NCI-H524 treated with DMSO at 0.1 percent for 48 hours (cell line): ENCODE data around the gene RSRC2.
A peak's percentile ranks its signal among the peaks of the same experiment; 100 is the strongest.
"Not testable (repeated sequence)": the region's sequence is repeated elsewhere in the genome, so short reads cannot be mapped to it uniquely, and the experiment has no call there.

Experiments
- DNase-seq: peaks from one replicate; lab custom pipeline; 2025; lab: John Stamatoyannopoulos, UW

RSRC2 gene, protein sequence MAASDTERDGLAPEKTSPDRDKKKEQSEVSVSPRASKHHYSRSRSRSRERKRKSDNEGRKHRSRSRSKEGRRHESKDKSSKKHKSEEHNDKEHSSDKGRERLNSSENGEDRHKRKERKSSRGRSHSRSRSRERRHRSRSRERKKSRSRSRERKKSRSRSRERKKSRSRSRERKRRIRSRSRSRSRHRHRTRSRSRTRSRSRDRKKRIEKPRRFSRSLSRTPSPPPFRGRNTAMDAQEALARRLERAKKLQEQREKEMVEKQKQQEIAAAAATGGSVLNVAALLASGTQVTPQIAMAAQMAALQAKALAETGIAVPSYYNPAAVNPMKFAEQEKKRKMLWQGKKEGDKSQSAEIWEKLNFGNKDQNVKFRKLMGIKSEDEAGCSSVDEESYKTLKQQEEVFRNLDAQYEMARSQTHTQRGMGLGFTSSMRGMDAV

GRCh38 chr12:122526683-122527477 is at the start of gene RSRC2, which contains the start of gene KNTC1:
Gene RSRC2, minus strand, starts transcription at chr12:122526936. Its CDS starts 83 bp downstream, at chr12:122526853.
Gene KNTC1, plus strand, starts transcription at chr12:122527249. Its CDS starts 2,815 bp downstream, at chr12:122530064.
- DNase-seq, result peak; percentile 97

GRCh38 chr12:122571821-122572220 is 45.1 kb upstream of the RSRC2 start:
- no peak for DNase-seq

DNA sequence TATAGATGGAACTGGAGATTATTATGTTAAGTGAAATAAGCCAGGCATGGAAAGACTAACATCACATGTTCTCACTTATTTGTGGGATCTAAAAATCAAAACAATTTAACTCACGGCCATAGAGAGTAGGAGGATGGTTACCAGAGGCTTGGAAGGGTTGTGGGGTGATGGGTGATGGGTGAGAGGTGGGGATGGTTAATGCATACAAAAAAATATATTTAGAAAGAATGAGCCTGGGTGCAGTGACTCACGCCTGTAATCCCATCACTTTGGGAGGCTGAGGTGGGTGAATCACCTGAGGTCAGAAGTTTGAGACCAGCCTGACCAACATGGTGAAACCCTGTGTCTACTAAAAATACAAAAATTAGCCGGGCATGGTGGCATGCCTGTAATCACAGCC is 43.3 kb upstream of the RSRC2 start:
- not testable (repeated sequence) for DNase-seq

DNA sequence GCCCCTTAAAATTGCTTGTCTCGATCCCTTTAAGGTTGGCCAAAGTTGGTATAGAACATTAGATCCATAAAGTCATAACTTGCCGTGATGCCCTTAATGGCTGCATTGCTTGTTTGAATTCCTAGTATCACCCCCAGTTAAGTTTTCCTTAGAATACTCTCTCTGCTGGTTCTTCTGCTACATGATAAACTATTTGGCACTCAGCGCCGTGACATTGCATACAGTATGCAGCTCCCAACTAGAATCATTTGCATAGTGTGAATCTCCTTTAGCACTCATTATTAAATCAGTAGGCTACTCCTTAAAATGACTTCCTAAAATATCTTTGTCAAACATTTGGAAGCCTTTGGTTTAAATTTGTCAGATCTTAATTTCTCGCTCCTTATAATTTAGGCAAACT is 42.6 kb upstream of the RSRC2 start:
- DNase-seq, result no peak

DNA sequence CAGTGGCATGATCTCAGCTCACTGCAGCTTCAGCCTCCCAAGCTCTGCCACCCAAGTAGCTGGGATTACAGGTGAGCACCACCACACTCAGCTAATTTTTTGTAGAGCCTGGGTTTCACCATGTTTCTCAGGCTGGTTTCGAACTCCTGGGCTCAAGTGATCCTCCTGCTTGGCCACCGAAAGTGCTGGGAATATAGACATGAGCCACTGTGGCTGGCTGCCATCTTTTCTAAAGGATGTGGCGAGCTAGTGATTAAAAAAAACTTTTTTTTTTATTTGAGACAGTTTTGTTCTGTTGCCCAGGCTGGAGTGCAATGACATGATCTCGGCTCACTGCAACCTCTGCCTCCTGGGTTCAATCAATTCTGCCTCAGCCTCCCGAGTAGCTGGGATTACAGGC is 40.1 kb upstream of the RSRC2 start:
- not testable (repeated sequence) for DNase-seq

GRCh38 chr12:122563361-122563760 is 36.6 kb upstream of the RSRC2 start:
- no peak for DNase-seq

DNA sequence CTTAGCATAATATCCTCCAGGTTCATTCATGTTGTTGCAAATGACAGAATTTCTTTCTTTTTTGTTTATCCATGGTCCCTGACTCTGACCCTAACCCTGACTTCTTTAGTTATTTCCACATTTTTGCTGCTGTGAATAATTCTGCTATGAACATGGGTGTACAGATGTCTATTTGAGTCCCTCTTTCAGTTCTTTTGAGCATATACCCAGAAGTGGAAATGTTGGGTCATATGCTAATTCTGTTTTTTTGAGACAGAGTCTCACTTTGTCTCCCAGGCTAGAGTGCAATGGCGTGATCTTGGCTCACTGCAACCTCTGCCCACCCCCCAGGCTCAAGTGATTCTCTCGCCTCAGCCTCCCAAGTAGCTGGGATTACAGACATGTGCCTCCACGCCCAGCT is 33.4 kb upstream of the RSRC2 start:
- no peak for DNase-seq

DNA sequence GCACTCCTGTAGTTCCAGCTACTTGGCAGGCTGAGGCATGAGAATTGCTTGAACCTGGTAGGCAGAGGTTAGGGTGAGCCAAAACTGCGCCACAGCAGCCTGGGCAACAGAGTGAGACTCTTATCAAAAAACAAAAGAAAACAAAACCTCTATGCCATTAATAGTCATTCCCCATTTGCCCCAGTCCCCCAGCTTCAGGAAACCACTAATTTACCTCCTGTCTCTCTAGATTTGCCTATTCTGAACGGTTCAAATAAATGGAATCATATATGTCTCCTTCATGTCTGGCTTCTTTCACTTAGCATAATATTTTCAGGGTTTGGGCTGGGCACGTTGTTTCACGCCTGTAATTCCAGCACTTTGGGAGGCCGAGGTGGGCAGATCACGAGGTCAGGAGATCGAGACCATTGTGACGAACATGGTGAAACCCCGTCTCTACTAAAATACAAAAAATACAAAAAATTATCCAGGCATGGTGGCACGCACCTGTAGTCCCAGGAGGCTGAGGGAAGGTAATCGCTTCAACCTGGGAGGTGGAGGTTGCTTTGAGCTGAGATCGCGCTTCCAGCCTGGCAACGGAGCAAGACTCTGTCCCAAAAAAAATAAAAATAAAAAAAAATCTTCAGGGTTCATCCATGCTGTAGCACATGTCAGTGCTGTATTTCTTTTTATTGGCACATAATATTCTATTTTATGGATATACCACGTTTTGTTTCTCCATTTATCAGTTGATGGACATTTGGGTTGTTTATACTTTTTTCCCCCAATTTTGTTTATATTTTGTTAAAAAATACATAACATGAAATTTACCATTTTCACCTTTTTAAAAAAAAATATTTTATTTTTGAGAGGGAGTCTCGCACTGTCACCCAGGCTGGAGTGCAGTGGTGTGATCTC is 32.3 kb upstream of the RSRC2 start:
- no peak for DNase-seq

DNA sequence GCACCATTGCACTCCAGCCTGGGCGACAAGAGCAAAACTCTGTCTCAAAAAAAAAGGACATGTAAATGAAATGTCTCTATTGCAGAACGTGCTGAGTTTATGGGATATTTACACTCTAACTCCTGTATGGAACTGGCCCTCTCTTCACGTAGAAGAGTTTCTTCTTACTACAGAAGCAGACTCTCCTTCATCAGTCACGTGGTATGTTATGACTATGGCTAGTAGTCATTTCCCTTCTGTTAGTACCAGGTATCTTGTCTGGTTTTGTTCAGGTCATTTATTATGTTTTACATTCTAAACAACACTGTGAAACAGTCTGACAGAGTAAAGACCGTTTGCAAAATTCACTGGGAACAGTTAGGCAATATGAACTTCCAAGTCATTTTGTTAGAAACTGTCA is 20.6 kb upstream of the RSRC2 start:
- DNase-seq, result no peak

DNA sequence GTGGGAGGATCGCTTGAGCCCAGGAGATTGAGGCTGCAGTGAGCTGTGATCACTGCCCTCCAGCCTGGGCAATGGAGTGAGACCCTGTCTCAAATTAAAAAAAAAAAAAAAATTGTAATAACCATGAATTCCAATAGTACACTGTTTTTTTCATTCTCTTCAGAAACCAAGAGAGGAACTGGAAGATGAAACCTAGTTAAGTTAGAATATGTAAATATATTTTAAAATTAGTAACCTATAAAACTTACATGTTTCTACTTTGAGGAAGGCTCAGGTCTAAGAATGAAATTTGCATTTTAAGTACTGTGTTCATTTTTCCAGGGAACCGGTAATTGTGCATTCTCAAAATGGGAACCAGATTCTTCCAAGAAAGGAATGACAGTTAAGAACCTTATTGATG is 19.1 kb upstream of the RSRC2 start:
- DNase-seq, result no peak

DNA sequence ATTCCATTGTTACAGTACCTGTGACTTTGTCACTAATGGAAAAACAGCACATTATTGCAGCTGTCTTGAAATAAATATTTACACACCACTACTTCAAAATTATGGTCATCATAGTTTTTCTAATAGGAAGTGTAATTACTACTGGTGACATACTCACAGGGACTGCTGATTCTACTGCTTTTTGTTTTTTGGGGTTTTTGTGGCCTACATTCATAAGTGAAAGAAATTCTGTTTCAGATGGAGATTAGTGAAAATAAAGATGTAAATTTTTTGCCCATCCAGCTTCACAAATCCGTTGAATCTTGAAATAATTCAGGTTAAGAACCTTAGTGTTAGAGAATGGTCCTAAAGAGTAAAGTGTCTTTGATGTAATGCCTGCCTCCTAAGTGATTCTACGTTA is 17.8 kb upstream of the RSRC2 start:
- no peak for DNase-seq

DNA sequence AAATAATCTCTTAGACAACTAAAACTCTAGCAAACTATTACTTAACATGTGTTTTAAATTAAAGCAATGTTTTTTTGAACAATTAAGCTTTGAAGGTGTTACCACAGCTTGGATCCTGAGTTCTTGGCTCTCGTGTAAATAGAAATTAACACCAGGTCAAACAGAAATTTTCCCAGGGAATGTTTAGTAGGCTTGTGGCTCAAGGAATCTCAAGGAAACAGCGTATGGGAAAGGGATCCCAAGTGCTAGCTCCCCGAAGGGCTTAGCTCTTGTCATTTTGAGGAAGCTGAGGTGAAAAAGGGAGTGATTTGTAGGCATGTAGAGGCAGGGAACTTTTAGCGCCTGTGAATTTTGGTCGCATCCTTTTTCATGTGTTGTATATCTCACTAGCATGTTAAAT is 11.8 kb upstream of the RSRC2 start:
- no peak for DNase-seq

- DNase-seq, result no peak
These were observed 10.3 kb upstream of the RSRC2 start for GRCh38 chr12:122537021-122537420.

DNA sequence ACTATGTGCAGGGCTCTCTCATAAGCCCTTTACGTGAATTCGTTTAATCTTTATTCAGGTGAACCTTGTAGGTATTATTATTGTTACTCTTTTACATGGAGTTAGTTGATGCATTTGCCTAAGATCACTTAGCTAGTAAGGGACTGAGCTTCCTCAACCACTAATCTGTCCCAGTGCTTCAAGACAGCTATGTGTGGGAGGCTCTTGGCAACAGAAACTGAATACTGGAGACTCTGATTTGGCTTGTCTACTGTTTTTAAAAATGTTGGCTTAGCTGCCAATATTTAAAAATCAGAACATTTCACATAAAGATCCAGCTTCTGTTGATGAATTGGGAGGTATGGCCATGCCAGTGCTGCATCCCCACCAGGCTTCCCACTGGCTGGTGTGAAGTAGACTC is 7.1 kb upstream of the RSRC2 start:
- no peak for DNase-seq

- DNase-seq, result no peak
These were observed 2.3 kb upstream of the RSRC2 start for GRCh38 chr12:122528992-122529391.

DNA sequence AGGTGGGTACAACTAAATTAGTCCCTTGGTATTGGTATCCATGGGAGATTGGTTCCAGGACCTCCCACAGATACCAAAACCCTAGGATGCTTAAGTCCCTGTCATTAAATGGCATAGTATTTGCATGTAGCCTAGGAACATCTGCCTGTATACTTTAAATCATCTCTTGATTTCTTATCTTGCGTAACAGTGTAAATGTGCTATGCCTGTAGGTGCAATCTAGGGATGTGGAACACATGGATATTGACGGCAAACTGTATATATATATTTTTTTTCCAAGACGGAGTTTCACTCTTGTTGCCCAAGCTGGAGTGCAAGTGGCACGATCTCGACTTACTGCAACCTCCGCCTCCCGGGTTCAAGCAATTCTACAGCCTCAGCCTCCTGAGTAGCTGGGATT is 1.8 kb upstream of the RSRC2 start:
- no peak for DNase-seq

GRCh38 chr12:122527478-122527944 is 775 bp upstream of the RSRC2 start:
- DNase-seq, result no peak

GRCh38 chr12:122523846-122524718 is 2.7 kb downstream of the RSRC2 start:
- DNase-seq, result no peak

GRCh38 chr12:122523280-122523679 is 3.5 kb downstream of the RSRC2 start:
- DNase-seq, result no peak

GRCh38 chr12:122520676-122521075 is 6.1 kb downstream of the RSRC2 start:
- DNase-seq, result no peak

DNA sequence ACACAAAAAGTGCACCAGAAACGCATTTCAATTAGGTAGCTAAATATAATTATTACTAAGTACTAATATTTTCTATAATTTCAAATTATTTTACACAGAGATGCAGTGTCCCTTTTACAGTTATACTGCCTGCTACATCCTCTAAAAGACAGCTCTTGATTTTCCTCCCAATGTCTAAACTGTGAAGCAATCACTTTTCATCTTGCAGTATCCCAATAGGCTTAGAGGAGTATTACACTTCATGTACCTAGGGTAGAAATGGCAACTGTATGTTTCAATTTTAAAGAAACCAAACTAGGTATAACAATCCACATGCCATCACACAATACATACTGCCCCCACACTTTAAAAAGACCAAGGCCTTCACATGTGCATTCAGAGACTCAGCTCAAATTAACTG is 7.3 kb downstream of the RSRC2 start:
- DNase-seq, result no peak
